SK-N-MC (cell line): Measurements from ENCODE around the gene GABBR2.

ENCODE experiments used
- DNase-seq: peaks from one replicate; pipeline ENCODE4 v3.0.0-alpha.2; 2011; ENCODE audit warnings: low read depth, low spot score
- H3K27ac ChIP-seq: fragments of 200-600 bp; sonication (generic); 2 replicates; pipeline ENCODE4 v1.5.1; 2016; ENCODE audit warnings: mixed run types
- H3K36me3 ChIP-seq: fragments of 200-600 bp; sonication (generic); 2 replicates; pipeline ENCODE4 v1.6.1; 2017; ENCODE audit warnings: antibody characterized with exemption, low read length, mixed read lengths; ENCODE audit not compliant: insufficient read depth
- H3K4me3 ChIP-seq: fragments of 200-600 bp; sonication (generic); 2 replicates; pipeline ENCODE4 v1.5.1; 2016
- H3K9ac ChIP-seq: fragments of 200-600 bp; sonication (generic); 2 replicates; pipeline ENCODE4 v1.8.0; 2017; ENCODE audit warnings: mixed run types, mixed read lengths; ENCODE audit not compliant: insufficient read length
- H3K9me3 ChIP-seq: fragments of 200-600 bp; sonication (generic); 2 replicates; pipeline ENCODE4 v1.6.1; 2017; ENCODE audit warnings: low read depth, mild to moderate bottlenecking, antibody characterized with exemption, low read length, moderate library complexity, mixed read lengths
- EZH2 ChIP-seq: fragments of 200-600 bp; sonication (generic); IDR thresholded peaks from one replicate; pipeline ENCODE4 v1.6.1; 2017; ENCODE audit warnings: antibody characterized with exemption
- FOXP2 ChIP-seq: optimal IDR thresholded peaks from 2 replicates; pipeline ENCODE3; 2011; ENCODE audit warnings: mild to moderate bottlenecking, moderate library complexity; ENCODE audit not compliant: insufficient read depth; ENCODE audit errors: extremely low read length, control extremely low read depth
- POLR2AphosphoS5 ChIP-seq: IDR thresholded peaks from 2 replicates; pipeline ENCODE4 v1.6.1; 2012; ENCODE audit warnings: mild to moderate bottlenecking, low read depth, low read length, borderline replicate concordance

Gene GABBR2

GRCh38 chr9:98580956-98581355 lies 127.8 kb downstream of the GABBR2 start:
- DNase-seq: no peak
- Histone ChIP-seq H3K4me3 (no peak overlapping the region), H3K27ac (no peak overlapping the region), H3K9me3 (no peaks in the 10 kb centered on the region), H3K36me3 (no peaks in the 10 kb centered on the region), H3K9ac (no peak overlapping the region)
- TF ChIP-seq POLR2AphosphoS5: no peak
- no peak for TF ChIP-seq FOXP2
- no peak for TF ChIP-seq EZH2

DNA sequence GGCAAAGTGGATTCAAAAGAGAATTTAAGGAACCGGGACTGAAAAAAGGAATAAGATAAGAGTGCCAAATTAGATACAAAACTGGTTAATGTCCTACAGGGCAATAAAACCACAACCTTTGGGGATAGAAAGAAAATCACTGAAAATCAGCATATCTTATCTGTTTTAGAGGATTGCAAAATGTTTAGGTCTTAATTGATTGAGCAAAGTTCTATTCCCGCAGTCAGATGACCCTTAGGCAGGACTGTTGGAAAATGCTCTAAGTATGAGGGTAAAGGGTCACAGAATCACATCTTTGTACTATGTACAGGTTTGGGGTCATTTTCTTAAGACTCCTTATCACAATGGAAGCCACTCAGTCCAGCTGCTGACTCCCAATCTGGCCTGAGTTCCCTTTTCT lies 129.0 kb downstream of the GABBR2 start:
- Histone ChIP-seq H3K9me3 (no peaks in the 10 kb centered on the region), H3K9ac (no peak overlapping the region), H3K27ac (no peak overlapping the region), H3K4me3 (no peak overlapping the region), H3K36me3 (no peaks in the 10 kb centered on the region)
- no peak for DNase-seq
- no peak for TF ChIP-seq POLR2AphosphoS5
- no peak for TF ChIP-seq FOXP2
- TF ChIP-seq EZH2: no peak

GRCh38 chr9:98577446-98577845 lies 131.3 kb downstream of the GABBR2 start:
- Histone ChIP-seq H3K27ac (no peak overlapping the region), H3K9ac (no peak overlapping the region), H3K9me3 (no peaks in the 10 kb centered on the region), H3K36me3 (no peaks in the 10 kb centered on the region), H3K4me3 (no peak overlapping the region)
- TF ChIP-seq FOXP2: no peak
- TF ChIP-seq EZH2: no peak
- TF ChIP-seq POLR2AphosphoS5: no peak
- DNase-seq: no peak

DNA sequence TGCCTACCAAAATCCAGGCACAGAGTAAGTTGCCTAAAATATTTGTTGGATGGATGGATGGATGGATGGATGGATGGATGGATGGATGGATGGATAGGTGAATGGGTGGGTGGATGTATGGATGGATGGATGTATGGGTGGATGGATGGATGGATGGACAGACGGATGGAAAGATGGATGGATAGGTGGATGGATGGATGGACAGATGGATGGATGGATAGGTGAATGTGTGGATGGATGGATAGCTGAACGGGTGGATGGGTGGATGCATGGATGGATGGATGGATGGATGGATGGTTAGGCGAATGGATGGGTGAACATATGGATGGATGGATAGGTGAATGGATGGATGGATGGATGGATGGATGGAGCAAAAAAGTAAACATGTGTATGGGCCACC lies 131.9 kb downstream of the GABBR2 start:
- Histone ChIP-seq H3K36me3 (no peaks in the 10 kb centered on the region), H3K27ac (no peak overlapping the region), H3K9me3 (no peaks in the 10 kb centered on the region), H3K9ac (no peak overlapping the region), H3K4me3 (no peak overlapping the region)
- TF ChIP-seq POLR2AphosphoS5 (no peak), FOXP2 (no peak), EZH2 (no peak)
- DNase-seq: no peak

GRCh38 chr9:98576354-98576753 lies 132.4 kb downstream of the GABBR2 start:
- no peak overlapping the region for H3K4me3 ChIP-seq

GRCh38 chr9:98575379-98576346 lies 133.1 kb downstream of the GABBR2 start:
- H3K36me3 ChIP-seq: no peaks in the 10 kb centered on the region
- no peak overlapping the region for H3K4me3 ChIP-seq
- TF ChIP-seq POLR2AphosphoS5: no peak
- TF ChIP-seq FOXP2: no peak
- TF ChIP-seq EZH2: no peak
- H3K9me3 ChIP-seq: no peaks in the 10 kb centered on the region
- H3K9ac ChIP-seq: no peak overlapping the region
- no peak for DNase-seq
- H3K27ac ChIP-seq: no peak overlapping the region

More at GRCh38 chr9:98576354-98576753, 132.4 kb downstream of the GABBR2 start:
- no peak overlapping the region for H3K9ac ChIP-seq
- no peak for DNase-seq
- TF ChIP-seq EZH2: no peak
- no peak for TF ChIP-seq POLR2AphosphoS5
- TF ChIP-seq FOXP2: no peak
- H3K9me3 ChIP-seq: no peaks in the 10 kb centered on the region
- no peak overlapping the region for H3K27ac ChIP-seq
- no peaks in the 10 kb centered on the region for H3K36me3 ChIP-seq

DNA sequence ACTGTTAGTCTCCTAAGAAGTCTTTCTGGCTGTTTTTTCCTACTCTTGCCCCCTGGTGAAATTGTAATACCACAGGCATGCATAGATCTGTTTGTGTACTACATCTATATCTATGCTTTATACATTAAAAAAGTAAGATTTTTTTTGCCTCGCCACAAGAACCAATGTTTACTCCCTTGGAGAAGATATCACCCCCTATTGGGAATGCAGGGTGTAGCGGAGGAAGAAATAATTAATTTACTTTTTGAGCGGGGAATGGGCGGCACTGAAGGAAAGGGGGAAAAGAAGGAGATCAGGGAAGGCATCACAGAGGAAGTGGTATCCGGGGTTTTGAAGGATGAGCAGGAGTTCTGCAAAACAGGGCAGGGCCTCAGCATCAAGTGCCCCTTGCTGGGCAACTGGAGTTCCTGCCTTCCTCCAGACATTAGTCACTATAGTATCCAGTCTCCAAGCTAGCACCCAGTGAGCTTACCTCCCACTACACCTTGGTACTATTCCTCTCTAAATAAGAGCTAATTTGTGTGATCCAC lies 134.9 kb downstream of the GABBR2 start:
- no peak for DNase-seq
- no peaks in the 10 kb centered on the region for H3K36me3 ChIP-seq
- H3K4me3 ChIP-seq: no peak overlapping the region
- H3K9ac ChIP-seq: no peak overlapping the region
- no peak overlapping the region for H3K27ac ChIP-seq
- H3K9me3 ChIP-seq: no peaks in the 10 kb centered on the region
- TF ChIP-seq FOXP2 (no peak), POLR2AphosphoS5 (no peak), EZH2 (no peak)

GRCh38 chr9:98572796-98573195 lies 135.9 kb downstream of the GABBR2 start:
- Histone ChIP-seq H3K9ac (no peak overlapping the region), H3K36me3 (no peaks in the 10 kb centered on the region), H3K9me3 (no peaks in the 10 kb centered on the region), H3K27ac (no peak overlapping the region), H3K4me3 (no peak overlapping the region)
- no peak for TF ChIP-seq FOXP2
- TF ChIP-seq POLR2AphosphoS5: no peak
- no peak for TF ChIP-seq EZH2
- no peak for DNase-seq
